T-helper 22 cell (primary cell): ENCODE data around the gene TIMM10.

Source experiments
- DNase-seq: peaks from one replicate; pipeline ENCODE4 v3.0.0-alpha.2; 2020; ENCODE audit warnings: low read depth

TIMM10 gene, protein sequence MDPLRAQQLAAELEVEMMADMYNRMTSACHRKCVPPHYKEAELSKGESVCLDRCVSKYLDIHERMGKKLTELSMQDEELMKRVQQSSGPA

DNA sequence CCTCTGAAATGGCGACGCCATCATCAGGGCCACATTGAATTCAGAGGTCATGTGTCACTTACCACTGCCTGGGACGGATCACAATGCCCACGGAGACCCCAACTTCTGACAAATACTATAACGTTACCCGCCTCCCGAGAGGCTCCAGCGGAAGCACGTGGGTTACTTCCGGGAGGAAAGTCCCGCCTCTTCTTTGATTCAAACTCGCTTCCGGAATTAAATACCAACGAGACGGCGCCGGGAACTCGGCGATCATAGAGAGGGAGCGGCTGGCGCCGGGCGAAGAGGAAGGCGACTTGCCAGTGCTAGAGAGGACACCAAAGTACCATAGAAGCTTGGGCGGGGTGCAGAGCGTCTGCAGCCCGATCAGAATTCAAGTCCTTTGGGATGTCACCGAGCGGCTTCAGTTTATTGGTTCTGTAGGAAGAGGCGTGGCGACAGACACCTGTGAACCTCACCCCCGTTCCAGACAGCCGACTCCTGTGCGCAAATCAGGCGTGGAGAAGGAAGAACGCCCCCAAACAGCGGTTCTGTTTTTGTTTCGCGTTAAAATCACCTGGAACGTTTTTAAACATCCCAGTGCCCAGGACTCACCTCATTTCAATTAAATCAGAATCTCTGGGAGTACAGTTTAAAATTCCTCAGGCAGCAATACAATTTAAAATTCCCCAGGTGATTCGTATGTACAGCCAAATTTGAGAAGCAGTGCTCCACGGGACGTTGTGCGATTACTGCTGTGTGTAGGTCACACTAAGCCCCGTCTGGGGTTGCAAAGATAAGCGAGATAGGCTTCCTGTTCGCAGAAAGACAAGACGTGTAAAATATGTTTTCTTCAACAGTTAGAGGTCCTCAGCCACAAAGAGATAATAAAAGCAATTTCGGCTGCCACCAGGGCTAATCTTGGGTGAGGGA, at the start of gene TIMM10:
TIMM10 (minus strand) TSS at position 159 of the 912 bp plus-strand sequence. CDS start 565 bp downstream, outside the sequence.
- peak; percentile 92 for DNase-seq

- no peak for DNase-seq
These were observed 43.5 kb upstream of the TIMM10 start for GRCh38 chr11:57574061-57574460.

GRCh38 chr11:57571606-57572005, 41.1 kb upstream of the TIMM10 start:
- DNase-seq, result no peak

GRCh38 chr11:57568330-57568766, 37.8 kb upstream of the TIMM10 start:
- DNase-seq, result no peak

- DNase-seq, result peak; percentile 65
These were observed 37.2 kb upstream of the TIMM10 start, which contains the start of gene UBE2L6 for GRCh38 chr11:57567515-57568329. UBE2L6 (minus strand) TSS chr11:57567672; CDS start chr11:57567611, 61 bp downstream.

DNA sequence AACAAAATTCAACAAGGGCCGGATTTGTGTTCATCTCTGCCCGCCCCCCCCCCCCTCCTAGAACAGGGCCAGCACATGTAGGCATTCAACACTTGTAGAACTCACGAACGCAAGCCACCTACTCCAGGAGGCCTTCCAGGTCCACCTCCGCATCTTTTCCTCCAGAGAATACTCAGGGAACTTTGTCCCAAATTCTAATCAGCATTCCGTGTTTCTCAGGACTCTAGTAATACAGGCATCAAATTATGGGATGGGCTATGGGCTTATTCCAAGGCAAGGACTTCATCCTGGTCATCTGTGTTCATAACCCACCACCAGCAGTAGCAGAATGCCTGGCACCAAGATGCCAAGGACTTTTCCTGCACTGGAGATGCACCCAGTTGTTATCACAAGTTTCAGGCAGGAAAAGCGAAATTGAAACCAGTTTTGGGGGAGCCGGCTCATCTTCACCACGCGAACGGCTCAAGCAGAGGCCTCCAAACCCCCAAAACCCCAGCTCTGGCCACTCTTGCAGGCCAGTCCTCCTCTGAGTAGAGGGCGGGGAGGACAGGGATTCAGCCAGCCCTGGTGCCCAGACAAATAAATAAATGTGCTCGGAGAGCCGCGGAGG, 36.5 kb upstream of the TIMM10 start:
- peak; percentile 3 for DNase-seq

- DNase-seq, result no peak
These were observed 35.7 kb upstream of the TIMM10 start for GRCh38 chr11:57566005-57566904.

DNA sequence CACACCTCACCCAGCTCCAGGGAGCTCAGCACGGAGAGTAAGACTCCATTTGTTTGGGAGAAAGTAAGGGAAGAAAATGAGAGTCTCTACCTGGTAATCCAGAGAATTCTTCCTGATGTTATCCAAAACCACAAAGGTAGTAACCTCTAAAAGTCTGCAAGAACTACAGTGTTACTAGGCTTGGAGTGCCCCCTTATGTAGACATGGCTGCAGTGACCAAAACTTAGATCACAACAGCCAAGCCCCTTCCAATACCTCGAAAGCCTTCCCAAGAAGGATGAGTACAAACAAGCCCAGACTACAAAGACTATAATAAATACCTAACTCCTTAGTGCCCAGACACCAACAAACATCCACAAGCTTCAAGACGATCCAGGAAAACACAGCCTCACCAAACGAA, 32.0 kb upstream of the TIMM10 start:
- DNase-seq, result no peak

- no peak for DNase-seq
These were observed 29.6 kb upstream of the TIMM10 start for GRCh38 chr11:57560146-57560545.

DNA sequence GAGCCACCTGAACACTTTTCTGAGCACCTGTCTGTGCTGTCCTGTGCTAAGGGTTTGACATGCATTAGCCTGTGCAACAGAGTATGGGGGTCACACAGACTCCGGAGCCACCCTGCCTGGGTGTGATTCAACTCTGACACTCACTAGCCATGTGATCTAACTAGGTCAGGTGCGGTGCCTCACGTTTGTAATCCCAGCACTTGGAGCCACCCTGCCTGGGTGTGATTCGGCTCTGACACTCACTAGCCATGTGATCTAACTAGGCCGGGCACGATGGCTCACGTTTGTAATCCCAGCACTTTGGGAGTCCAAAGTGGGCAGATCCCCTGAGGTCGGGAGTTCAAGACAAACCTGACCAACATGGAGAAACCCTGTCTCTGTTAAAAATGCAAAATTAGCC, 25.5 kb upstream of the TIMM10 start:
- no peak for DNase-seq

DNA sequence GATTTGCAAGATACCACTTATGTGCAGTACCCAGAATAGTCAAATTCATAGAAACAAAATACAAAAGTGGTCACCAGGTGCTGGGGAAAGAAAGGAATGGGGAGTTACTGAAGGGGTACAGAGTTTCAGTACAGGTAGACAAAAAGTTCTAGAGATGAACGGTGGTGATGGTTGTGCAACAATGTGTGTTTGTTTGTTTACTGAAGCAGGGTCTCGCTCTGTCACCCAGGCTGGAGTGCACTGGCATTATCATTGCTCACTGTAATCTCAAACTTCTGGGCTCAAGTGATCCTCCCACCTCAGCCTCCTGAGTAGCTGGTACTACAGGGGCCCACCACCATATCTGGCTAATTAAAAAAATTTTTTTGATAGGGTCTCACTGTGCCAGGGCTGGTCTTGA, 24.8 kb upstream of the TIMM10 start:
- DNase-seq, result no peak

GRCh38 chr11:57552479-57552878, 21.9 kb upstream of the TIMM10 start:
- DNase-seq, result no peak

DNA sequence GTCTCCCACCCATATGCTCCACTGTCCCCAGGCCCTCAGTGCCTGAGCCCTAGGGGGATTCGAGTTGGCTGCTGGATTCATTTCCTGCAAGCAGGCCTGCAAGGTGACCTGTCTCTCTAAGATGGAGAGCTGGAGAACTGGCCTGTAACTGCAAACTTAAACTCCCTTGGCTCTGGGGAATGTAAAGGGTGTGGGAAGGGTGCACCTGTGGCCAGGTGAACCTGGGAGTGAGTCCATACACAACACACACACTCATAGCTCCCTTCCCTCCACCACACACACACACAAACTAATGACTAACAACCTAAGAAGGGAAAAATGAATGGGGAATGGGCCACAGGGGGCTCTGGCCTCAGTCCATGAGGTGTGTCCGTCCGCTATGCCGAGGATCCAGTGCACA, 21.4 kb upstream of the TIMM10 start:
- DNase-seq, result no peak

DNA sequence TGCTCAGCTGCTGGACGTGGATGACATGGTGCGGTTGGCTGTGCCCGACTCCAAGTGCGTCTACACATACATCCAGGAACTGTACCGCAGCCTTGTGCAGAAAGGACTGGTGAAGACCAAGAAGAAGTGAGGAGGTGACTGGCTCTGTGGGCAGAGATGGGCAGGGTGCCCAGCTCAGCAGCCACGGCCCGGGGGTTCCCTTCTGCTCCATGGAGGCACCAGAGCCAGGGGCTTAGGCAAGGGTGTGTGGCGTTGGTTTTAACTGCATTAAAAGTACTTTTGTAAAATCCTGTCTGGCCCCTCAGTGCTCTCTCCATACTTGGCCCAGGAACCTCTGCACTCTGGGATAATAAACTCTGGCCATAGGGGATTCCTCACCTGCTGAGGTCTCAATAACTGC, 19.4 kb upstream of the TIMM10 start:
- no peak for DNase-seq

- DNase-seq, result no peak
These were observed 17.4 kb upstream of the TIMM10 start for GRCh38 chr11:57547854-57548377.

DNA sequence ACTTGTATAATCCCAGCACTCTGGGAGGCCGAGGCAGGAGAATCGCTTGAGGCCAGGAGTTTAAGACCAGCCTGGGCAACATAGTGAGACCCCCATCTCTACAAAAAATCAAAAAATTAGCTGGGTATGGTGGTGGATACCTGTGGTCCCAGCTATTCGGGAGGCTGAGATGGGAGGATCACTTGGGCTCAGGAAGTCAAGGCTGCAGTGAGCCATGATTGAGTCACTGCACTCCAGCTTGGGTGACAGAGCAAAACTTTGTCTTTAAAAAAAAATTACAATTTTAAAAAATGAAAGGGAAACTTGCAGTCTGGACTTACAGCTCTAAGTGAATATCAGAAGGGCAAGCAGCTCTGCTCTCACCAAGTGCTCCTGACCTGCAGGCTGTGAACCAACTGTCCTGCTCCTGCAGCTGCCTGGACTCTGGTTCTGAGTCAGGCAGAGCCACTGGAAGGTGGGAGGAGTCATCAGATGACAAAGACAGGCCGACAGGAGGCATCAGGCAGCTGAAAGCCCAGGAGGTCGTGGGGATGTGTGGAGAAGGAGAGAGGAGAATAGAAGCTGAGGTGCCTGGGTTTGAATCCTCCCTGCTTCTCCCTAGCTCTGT, 16.4 kb upstream of the TIMM10 start:
- DNase-seq, result no peak

- DNase-seq, result no peak
These were observed 15.9 kb upstream of the TIMM10 start for GRCh38 chr11:57546451-57546850.

DNA sequence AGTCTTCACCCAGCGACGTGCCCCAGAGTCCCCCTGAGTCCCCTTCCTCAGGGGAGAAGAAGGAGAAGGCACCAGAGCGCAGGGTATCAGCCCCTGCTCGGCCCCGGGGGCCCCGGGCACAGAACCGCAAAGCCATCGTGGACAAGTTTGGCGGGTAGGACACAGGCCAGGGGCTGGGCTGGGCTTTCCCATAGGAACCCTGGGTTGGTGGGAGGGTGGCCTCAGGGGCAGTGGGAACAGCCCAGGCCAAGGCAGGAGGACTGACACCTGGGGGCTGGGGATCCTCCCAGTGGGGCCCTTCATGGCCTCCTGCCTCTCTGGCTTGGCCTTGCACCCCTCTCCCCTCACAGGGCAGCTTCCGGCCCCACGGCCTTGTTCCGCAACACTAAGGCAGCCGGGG, 15.3 kb upstream of the TIMM10 start:
- no peak for DNase-seq

DNA sequence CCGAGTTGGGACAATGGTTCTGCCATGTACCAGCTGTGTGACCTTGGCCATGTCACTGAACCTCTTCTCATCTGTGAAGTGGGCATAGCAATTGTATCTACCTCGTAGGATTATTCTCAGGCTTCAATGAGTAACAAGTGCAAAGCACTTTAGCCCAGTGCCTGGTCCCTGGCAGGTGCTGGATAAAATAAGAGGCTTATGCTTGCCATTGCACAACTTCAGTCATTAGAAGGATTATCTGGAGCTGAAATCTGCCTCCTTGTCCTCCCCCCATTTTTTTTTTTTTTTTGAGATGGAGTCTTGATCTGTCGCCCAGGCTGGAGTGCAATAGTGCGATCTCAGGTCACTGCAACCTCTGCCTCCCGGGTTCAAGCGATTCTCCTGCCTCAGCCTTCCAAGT, 14.0 kb upstream of the TIMM10 start:
- no peak for DNase-seq

DNA sequence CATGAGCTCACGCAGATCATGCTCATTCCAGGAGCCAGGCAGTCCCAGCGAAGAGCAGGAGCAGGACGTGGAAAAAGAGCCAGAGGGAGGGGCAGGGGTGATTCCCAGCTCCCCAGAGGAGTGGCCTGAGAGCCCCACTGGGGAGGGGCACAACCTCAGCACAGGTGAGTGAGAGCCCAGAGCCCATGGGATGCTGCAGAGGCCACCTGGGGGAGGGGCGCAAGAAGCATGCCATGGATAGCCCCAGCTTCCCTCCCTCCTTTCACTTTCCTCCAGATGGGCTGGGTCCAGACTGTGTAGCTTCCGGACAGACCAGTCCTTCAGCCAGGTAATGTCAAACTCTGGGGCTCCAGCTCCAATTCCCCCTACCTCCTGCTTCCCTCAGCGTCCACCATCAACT, 13.0 kb upstream of the TIMM10 start:
- DNase-seq, result no peak

DNA sequence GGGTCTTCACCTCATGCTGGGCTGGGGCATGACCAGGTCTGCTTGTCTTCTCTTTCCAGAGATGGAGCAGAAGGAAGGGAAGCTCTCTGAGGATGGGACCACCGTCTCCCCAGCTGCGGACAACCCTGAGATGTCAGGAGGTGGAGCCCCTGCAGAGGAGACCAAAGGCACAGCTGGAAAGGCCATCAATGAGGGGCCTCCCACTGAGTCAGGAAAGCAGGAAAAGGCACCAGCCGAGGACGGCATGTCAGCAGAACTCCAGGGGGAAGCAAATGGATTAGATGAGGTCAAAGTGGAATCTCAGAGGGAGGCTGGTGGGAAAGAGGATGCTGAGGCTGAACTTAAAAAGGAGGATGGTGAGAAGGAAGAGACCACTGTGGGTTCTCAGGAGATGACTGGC, 12.0 kb upstream of the TIMM10 start:
- DNase-seq, result no peak
